ENCODE results near the gene KANK2. TPM values are rescaled to one million over a fixed set of nuclear protein-coding genes. Genes with fewer than 3 reads are reported as not detected.

Gene KANK2
- total RNA-seq, 1 donor from 2014 or later, result 387 TPM

DNA sequence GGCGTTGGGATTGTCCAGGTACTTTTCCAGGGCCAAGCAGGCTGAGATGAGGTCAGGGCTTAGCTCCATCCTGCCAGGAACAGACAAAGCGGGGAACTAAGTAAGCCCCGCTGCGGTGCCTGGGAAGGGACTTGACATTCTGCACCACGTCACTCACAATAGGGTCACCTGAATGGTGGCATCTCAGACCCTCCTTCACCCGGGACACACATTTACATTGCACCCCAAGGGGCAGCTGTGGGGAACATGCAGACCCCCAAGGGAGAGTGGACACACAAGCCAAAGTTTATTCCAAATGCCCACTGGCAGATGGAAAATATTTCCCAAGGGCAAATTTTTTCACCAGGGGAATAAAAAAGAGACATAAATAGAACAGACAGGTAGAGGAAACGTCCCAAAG lies 21.4 kb downstream of the KANK2 start:
- H3K27ac Mint-ChIP-seq (ENCODE audit: unreplicated experiment), result no peak overlapping the region
- DNase-seq (ENCODE audit: extremely low spot score, unreplicated experiment), result no peak
- H3K4me1 Mint-ChIP-seq (ENCODE audit: unreplicated experiment), result peaks cover 12% of the 10 kb centered on the region
- no peak for TF ChIP-seq CTCF (IDR thresholded peaks at IDR 0.05)
- no peak overlapping the region for H3K4me3 Mint-ChIP-seq (ENCODE audit: unreplicated experiment)
- no peaks in the 10 kb centered on the region for H3K9me3 Mint-ChIP-seq (ENCODE audit: unreplicated experiment)
- no peaks in the 10 kb centered on the region for H3K27me3 Mint-ChIP-seq (ENCODE audit: unreplicated experiment)
- peaks cover 42% of the 10 kb centered on the region for H3K36me3 Mint-ChIP-seq (ENCODE audit: unreplicated experiment)

DNA sequence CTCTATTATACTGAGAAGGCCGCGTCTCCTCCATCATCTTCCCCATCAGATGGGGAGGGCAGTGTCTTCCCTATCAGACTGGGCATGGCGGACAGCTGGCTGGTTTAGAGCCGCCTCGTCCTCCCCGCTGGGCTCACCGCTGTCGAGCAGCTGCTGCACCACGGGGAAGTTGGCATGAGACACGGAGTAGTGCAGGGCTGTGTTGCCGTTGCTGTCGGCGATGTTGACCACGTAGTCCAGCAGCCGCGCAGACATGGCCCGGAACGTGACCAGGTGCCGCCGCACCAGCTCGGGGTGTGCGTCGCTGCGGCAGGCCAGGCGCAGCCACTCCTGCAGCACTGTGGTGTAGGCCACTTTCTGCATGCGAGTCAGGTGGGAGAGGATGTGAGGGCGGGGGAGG lies 23.0 kb downstream of the KANK2 start:
- H3K9me3 Mint-ChIP-seq (ENCODE audit: unreplicated experiment), result no peaks in the 10 kb centered on the region
- H3K27me3 Mint-ChIP-seq (ENCODE audit: unreplicated experiment), result no peaks in the 10 kb centered on the region
- H3K27ac Mint-ChIP-seq (ENCODE audit: unreplicated experiment), result no peak overlapping the region
- peaks cover 5% of the 10 kb centered on the region for H3K4me1 Mint-ChIP-seq (ENCODE audit: unreplicated experiment)
- no peak for TF ChIP-seq CTCF (IDR thresholded peaks at IDR 0.05)
- no peak for DNase-seq (ENCODE audit: extremely low spot score, unreplicated experiment)
- no peak overlapping the region for H3K4me3 Mint-ChIP-seq (ENCODE audit: unreplicated experiment)
- peaks cover 45% of the 10 kb centered on the region for H3K36me3 Mint-ChIP-seq (ENCODE audit: unreplicated experiment)

GRCh38 chr19:11173516-11174155 lies 23.7 kb downstream of the KANK2 start:
- no peak overlapping the region for H3K27ac Mint-ChIP-seq (ENCODE audit: unreplicated experiment)
- H3K27me3 Mint-ChIP-seq (ENCODE audit: unreplicated experiment), result no peaks in the 10 kb centered on the region
- no peak overlapping the region for H3K4me3 Mint-ChIP-seq (ENCODE audit: unreplicated experiment)
- H3K36me3 Mint-ChIP-seq (ENCODE audit: unreplicated experiment), result peaks cover 48% of the 10 kb centered on the region
- no peak for DNase-seq (ENCODE audit: extremely low spot score, unreplicated experiment)
- H3K4me1 Mint-ChIP-seq (ENCODE audit: unreplicated experiment), result peaks cover 10% of the 10 kb centered on the region
- no peak for TF ChIP-seq CTCF (IDR thresholded peaks at IDR 0.05)
- H3K9me3 Mint-ChIP-seq (ENCODE audit: unreplicated experiment), result no peaks in the 10 kb centered on the region

GRCh38 chr19:11172576-11172975 lies 24.8 kb downstream of the KANK2 start:
- DNase-seq (ENCODE audit: extremely low spot score, unreplicated experiment), result no peak
- Mint-ChIP-seq H3K36me3 (ENCODE audit: unreplicated experiment) (peaks cover 53% of the 10 kb centered on the region), H3K4me1 (ENCODE audit: unreplicated experiment) (peaks cover 10% of the 10 kb centered on the region), H3K27me3 (ENCODE audit: unreplicated experiment) (no peaks in the 10 kb centered on the region), H3K4me3 (ENCODE audit: unreplicated experiment) (no peak overlapping the region), H3K27ac (ENCODE audit: unreplicated experiment) (no peak overlapping the region), H3K9me3 (ENCODE audit: unreplicated experiment) (no peaks in the 10 kb centered on the region)
- TF ChIP-seq CTCF (IDR thresholded peaks at IDR 0.05), result no peak

GRCh38 chr19:11171144-11171543 lies 26.2 kb downstream of the KANK2 start:
- no peak for DNase-seq (ENCODE audit: extremely low spot score, unreplicated experiment)
- no peak for TF ChIP-seq CTCF (IDR thresholded peaks at IDR 0.05)

More at GRCh38 chr19:11171144-11171543, 26.2 kb downstream of the KANK2 start:
- Mint-ChIP-seq H3K27ac (ENCODE audit: unreplicated experiment) (no peak overlapping the region), H3K9me3 (ENCODE audit: unreplicated experiment) (no peaks in the 10 kb centered on the region), H3K4me3 (ENCODE audit: unreplicated experiment) (no peak overlapping the region), H3K27me3 (ENCODE audit: unreplicated experiment) (no peaks in the 10 kb centered on the region), H3K4me1 (ENCODE audit: unreplicated experiment) (peaks cover 10% of the 10 kb centered on the region), H3K36me3 (ENCODE audit: unreplicated experiment) (peaks cover 59% of the 10 kb centered on the region)
